Stimulated activated CD8-positive, alpha-beta memory T cell treated with anti-CD3 and anti-CD28 coated beads, Interleukin-12 subunit alpha, Interleukin-12 subunit beta, amount 100 ng/mL, for 4 hours (primary cell): ENCODE measurements around the gene PA2G4.

Experiments used
- DNase-seq: peaks from one replicate; pipeline ENCODE4 v3.0.0-alpha.2; 2020; ENCODE audit warnings: low read depth

The PA2G4 gene

DNA sequence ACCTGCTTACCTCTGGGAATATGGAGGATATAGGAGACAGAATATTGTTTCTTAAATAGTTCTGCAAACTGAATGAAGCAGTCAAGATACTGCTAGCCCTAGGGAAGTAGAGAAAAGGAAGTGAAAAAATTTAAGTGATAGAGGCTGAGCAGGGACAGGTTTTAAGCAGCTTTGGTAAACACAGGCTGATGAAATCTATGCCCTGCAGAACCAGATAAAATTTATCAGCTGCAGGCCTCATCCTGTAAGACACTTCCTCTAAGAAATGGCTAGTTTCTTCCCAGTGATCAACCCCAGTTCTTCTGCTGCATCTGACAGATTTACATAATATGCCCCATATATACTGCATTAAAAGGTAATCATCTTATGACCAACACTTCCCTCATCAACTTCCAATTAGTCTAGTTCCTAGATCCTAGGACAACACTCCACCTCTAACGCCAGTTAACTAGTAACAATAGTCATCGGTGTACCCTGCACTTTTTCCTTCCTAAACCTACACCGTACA, 22.4 kb downstream of the PA2G4 start:
- DNase-seq: no peak

DNA sequence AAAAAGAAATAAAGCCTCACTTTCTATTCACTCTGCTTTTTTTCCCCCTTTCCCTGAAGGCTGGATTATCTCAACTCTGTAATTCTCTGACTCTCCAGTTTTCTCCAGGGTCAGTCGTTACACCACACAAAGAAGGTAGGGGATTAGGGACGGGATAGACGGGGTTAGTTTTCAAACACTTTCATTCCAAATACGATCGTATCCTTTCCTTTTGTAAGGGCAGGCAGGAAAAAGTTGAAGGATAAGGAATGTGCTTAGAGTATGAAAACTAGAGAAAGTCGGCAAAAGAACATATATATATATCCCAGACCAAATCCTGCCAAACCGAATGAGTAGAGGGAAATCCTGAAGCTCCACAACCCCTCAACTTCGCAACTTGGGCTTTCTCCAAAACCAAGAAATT, 23.1 kb downstream of the PA2G4 start:
- DNase-seq: no peak

DNA sequence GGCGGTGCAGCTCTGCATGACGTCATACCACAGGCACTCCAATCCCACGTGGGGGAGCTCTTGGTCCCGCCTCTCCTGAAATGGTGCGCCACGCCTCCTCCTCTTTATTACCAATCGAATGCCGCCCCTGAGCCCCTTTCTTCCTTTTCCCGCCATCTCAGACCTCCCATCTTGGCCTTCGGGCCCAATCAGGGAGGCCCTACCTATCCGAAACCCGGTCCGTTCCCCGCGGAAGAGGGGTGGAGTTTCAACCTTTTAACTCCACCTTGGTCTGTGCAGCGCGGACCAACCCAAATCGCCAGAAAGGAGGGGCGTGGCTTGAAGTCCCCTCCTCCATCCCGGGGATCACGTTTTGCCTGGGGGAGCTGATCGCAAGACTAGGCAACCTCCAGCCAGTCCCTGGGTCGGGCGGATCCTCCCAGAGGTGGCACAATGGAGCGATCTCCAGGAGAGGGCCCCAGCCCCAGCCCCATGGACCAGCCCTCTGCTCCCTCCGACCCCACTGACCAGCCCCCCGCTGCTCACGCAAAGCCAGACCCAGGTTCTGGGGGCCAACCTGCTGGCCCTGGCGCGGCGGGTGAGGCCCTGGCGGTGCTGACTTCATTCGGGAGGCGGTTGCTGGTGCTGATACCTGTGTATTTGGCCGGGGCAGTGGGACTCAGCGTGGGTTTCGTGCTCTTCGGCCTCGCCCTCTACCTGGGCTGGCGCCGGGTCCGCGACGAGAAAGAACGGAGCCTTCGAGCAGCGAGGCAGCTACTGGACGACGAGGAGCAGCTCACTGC, 23.7 kb downstream of the PA2G4 start, which contains the start of gene ESYT1:
ESYT1 (plus strand) TSS at position 380 of the 782 bp plus-strand sequence; CDS start at position 433, 53 bp downstream.
- peak; percentile 90 for DNase-seq

DNA sequence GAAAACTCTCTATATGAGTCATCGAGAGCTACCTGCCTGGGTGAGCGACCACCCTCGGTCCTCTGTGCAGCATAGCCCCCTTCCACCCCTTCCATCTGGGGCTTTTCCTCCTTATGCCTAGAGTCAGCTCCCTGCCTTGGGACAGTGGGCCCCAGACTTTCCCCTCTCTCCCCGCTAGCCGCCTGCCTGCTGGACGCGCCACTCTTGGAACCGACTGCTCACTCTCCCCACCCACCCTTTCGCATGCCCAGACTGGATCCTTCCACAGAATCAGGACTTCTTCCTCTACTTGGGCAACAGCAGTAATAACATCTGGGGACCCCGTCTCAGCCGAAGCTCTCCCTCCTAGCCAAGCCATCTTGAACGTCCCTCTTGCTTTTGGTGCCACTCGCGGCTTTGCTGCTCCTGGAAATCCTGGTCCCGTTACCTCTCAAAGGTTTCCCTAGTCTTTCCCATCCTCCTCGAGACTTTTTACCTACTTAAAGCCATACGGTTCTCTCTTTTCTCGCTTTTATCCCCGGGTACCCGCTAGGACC, 24.4 kb downstream of the PA2G4 start:
- no peak for DNase-seq

DNA sequence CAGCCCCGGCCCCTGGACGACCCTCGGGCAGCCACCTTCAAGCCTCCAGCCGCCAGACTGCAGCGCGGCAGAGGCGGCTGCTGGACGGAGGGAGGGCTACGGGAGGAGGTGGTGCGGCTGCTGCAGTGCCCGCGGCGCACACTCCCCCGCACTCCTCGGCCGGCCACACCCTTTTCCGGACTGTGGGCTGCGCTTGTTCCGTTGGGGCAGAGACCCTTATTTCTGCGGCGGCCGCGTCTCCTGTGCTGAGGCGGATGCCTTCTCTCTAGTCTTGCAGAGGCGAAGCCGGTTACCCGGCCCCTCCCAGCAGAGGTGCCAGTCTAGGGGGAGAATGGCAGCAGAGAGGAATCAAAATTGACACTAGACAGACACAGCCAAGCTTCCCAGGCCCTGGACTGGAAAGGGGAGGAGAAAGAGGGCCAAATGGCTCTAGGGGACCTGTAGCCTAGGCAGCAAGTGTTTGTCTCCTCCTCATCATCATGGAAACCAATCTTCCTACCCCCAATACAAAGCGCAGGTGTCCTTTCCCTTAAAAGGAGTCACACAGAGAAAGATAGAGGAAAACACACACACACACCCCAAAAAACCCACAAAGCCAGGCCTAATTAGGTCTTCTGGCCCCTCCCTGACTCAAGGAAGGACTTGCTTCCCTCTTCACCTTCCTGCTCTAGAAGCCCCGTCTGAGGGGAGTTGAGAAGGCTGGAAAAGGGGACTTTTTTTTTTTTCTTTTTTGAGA, 25.0 kb downstream of the PA2G4 start:
- DNase-seq: peak; percentile 63

DNA sequence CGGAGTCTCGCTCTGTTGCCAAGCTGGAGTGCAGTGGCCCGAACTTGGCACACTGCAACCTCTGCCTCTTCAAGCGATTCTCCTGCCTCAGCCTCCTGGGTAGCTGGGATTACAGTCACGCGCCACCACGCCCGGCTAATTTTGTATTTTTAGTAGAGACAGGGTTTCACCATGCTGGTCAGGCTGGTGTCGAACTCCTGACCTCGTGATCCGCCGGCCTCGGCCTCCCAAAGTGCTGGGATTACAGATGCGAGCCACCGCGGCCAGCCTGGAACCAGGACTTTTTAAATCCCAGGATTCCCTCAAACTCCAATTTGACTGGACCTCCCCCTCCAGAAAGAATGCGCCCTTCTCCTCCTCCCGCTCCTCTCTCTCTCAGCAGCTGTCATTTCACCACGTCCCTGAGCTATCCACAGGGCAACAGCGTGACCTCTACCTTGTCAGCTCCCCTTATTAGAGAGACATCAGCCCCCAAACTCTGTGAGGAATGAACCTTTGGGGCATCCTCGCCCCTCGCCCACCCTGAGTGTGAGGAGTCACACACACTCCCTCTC, 25.7 kb downstream of the PA2G4 start:
- DNase-seq: no peak

DNA sequence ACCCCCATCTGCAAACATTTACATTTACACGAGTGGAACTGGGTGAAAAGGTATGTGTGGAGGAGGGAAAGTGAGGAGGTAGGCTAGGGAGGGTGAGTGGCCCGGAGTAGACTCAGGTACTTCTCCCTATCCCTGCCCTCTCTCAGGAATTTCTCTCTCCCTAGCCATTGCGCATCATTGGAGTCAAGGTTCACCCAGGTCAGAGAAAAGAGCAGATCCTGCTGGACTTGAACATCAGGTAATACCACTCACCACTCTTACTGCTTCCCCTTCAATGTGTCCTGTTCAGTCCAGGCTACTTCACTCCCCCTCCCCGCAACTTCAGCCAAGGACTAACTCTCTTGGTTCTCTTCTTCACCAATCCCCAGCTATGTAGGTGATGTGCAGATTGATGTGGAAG, 26.5 kb downstream of the PA2G4 start:
- no peak for DNase-seq

DNA sequence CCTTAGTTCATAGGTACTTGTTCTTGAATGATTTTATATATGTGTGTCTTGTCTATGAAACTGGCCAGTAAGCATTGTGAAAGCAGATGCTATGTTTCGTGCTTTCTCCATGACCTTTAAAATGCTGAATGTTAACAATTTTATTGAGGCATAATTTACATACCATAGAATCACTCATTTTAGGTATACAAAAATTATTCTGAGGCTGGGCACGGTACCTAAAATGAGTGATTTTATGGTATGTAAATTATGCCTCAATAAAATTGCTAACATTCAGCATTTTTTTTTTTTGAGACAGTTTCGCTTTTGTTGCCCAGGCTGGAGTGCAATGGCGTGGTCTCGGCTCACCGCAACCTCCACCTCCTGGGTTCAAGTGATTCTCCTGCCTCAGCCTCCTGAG, 30.5 kb downstream of the PA2G4 start:
- DNase-seq: no peak

DNA sequence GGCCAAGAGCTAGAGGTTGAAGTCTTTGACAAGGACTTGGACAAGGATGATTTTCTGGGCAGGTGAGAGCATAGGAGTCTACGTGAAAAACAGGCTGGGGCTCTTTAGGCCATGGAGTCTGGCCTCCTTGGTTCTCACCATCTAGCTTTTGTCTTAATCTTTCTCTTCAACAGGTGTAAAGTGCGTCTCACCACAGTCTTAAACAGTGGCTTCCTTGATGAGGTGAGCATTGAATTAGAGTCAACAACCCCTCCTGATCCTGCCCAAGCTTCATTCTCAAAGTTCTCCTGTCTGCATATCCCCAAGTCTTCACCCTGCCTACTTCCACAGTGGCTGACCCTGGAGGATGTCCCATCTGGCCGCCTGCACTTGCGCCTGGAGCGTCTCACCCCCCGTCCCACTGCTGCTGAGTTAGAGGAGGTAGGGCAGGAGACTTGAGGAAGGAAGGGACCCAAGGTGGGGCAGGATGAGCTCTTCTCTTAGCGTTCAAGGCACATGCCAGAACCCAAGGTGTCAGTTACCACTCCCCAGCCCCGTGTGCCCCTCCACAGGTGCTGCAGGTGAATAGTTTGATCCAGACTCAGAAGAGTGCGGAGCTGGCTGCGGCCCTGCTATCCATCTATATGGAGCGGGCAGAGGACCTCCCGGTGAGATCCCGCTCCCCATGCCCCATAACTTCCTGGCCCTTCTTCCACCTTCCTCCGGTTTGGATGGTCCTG, 33.7 kb downstream of the PA2G4 start:
- no peak for DNase-seq

DNA sequence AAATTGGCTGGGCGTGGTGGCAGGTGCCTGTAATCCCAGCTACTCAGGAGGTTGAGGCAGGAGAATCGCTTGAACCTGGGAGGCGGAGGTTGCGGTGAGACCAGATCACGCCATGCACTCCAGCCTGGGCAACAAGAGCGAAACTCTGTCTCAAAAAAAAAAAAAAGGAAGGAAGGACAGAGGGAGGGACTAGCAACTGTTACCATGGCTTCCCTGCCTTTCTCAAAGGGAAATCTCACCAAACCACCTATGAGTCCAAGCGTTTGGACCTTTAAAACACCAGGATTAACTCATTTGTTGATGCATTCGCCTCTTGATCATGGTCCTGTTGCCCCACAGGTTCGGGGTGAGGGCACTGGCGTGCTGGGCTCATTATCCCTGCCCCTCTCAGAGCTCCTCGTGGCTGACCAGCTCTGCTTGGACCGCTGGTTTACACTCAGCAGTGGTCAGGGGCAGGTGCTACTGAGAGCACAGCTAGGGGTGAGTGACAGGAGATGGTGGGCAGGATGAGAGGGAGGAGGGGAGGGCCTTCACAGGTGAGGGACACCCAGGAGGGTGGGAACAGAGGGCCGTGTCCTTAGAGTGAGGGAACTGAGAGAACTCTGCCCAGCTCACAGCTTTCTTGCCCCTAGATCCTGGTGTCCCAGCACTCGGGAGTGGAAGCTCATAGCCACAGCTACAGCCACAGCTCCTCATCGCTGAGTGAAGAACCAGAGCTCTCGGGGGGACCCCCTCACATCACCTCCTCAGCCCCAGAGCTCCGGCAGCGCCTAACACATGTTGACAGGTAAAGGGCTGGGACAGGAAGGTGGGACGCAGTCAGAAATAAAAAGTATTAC, 37.8 kb downstream of the PA2G4 start:
- DNase-seq: no peak

DNA sequence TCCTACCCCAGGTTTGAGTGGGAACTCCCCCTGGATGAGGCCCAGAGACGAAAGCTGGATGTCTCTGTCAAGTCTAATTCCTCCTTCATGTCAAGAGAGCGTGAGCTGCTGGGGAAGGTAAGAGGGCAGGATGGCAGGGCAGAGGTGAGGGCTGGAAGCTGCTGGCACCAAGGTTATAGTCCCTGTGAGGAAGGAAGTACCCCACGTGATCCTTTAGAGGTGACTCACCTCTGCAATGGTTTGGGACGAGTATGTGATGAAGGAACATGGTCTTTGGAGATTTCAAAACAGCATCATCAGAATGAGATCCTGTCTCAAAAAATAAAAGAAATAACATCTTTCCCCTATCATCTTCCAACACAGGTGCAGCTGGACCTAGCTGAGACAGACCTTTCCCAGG, 38.9 kb downstream of the PA2G4 start:
- DNase-seq: no peak

DNA sequence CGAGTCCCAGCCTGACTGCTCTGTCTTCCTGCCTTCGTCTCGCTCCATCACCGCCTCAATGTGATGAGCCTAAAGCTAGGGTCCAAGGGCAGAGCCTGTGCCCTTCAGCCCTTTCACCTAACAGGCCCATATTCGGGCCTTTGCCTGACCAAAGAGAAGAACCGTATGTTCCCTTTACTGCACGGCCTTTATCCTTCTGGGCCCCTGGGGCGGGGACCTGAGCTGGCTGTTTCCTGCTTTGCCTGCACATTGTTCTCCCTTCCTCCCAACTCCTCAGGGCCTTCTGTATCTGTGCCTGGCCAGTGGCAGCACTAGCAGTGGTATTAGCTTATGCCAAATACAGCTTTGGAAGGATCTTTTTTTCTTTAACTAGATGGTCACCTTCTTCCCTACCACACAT, 39.5 kb downstream of the PA2G4 start:
- no peak for DNase-seq

DNA sequence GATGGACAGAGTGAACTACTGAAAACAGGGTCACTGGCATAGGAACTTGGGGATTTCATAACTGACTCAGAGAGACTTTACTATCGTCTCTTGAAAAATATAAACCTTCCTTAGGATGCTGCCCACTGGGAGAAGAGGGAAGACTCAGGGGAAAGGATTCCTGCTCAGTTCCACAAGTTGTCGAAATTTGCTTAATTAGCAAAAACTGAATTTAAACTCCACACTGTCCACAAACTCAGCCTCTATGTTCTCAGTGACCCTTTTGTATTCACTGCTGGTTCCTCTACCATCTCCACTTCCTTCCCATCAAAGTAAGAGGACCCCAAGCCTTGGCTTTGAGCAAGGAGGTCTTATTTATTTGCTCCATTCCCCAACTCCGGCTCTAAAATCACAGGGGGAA, 40.9 kb downstream of the PA2G4 start:
- no peak for DNase-seq

DNA sequence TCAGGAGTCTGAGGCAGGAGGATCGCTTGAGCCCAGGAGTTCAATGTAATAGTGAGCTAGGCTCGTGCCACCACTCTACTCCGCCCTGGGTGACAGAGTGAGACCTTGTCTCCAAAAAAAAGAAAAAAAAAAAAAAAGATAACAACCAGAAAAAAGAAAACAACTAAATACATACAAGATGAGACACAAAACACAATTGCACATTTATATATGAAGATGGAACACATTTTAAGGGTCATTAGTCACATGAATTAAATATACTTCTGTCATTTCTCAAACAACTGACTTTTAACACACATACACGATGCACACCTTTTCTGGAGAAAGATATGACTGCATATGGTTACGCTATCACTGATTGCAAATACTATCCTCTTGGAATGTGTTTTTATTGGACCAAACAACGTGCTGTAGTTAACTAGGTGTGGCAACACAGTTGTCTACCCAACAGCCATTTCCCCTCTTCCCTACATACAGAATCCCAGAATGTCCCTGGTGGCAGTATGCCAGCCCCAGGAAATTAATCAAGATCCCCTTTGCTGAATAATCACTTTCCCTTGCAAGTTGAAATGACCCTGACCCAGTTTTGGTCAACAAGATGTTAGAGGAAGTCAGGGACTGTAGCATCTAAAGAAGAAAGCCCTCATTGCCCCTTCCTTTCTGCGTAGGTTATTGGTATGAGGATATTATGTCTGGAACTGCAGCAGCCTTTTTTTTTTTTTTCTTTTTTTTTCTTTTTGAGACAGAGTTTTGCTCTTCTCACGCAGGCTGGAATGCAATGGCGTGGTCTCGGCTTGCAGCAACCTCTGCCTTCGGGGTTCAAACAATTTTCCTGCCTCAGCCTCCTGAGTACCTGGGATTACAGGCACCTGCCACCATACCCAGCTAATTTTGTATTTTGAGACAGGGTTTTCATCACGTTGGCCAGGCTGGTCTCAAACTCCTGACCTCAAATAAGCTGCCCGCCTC, 42.4 kb downstream of the PA2G4 start:
- DNase-seq: no peak

DNA sequence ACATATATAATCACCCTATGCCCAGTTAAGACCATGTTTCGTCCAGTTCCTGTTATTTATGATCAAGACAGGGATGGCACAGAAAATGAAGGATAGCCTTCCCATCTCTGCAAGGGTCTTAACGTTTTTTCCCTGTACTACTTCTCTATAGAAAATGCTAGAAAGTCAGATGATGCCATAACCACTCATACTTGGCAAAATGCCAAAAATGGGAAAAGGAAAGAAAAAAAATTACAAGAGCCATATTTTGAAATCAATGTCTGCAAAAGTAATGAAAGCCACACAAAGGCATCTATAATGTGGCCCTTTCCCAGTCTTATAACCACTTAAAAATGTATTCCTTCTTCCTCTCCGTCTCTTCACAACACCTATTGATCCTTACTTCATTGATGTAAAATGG, 46.2 kb downstream of the PA2G4 start:
- DNase-seq: no peak

DNA sequence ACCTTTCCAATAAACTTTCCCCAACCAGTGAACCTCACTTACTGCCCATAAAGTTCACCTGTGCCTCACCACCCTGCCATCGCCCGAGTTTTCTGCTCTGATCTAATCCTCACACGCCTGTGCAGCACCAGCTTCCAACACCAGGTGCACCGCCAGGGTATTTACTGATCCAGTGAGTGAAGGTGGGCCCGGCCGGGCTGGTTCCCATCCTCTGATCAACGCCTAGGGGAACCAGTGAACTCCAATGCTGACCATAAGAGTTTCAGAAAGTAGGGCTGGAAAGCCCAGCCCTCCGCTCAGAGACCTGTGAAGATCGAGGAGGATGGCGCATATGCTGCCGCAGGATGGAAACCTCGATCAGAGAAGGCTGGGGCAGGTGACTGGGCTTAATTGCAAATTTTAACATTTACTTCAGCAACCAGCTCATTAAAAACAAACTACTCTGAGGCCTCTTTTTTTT, 47.3 kb downstream of the PA2G4 start:
- peak; percentile 47 for DNase-seq

DNA sequence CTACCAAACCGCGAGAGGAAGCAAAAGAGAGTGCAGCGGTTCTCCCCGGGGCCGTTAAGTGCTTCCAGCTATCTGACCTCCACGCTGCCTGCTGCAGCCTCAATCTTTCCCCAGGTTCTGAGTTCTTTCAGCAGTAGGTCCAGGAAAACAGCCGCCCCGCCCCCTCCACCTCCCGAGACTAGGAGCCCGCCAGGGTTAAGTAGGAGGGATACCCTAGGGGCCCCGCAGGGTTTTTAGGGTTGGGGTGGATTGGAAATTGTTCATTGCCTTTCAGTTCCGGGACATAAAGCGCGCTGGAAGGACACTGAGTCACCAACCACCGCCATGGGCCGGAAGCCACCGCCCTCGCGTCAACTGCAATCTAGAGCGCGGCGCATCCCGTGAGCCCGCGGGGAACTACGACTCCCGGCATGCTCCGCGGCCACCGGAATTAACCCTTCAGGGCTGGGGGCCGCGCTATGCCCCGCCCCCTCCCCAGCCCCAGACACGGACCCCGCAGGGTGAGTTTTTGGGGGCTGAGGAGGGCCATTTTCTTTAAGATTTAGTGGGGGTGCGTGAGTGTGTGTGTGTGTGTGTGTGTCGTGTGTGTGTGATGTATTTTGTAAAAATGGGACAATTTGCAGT, 47.9 kb downstream of the PA2G4 start, which contains the start of gene MYL6B:
MYL6B (plus strand) TSS at position 456 of the 624 bp plus-strand sequence. CDS start 1,332 bp downstream, outside the sequence.
- DNase-seq: peak; percentile 87

DNA sequence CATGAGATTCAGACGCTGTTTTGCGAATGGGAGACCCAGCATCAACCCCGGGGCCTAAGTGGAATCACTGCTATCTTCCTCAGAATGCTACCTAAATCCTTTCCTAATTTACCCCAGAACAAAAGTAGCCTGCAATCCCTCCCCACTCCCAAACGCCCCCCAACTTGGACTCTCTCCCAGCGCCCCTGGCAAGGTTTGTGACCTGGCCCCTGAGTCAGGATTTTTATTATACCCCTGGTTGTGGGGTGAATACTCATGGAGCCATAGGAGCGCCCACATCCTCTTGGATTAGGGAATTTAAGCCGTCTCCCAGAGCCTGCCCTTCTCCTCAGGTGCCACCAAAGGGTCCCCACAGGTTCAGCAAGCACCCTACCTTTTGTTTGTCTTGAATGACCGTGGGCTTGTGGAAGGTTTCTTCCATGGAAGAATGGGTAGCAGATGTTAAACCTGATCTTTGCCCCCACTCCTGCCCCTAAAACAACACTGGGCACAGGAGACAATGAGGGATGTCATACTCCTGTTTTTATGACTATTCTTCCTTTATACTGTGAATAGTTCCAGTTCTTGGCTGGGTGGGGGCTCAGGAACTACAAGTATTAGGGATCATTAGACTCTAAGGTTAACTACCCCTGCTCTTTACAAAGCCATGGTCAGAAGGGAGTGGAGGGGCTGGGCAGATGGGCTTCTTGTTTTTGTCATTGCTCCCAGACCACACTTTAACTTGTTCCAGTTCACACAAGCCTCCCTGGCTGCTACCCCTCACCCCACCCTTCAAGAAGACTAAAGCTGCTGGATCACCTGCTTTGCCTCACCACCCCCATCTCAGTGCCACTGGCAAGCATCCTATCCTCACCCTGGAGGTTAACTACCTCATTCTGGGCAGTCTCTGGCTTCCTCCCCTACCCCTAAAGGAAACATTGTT, 48.7 kb downstream of the PA2G4 start:
- DNase-seq: no peak
